SK-N-SH treated with all-trans-retinoic acid at 6 μM for 48 hours (cell line): ENCODE data around the gene CPNE5.

Experiments used
- ATAC-seq: fragments of 200-7000 bp; cut with Tn5 transposase; 3 replicates; pipeline ENCODE4 v1.9.1; 2020; ENCODE audit warnings: mild to moderate bottlenecking, moderate library complexity
- ARNTL ChIP-seq: fragments of 450-650 bp; formaldehyde crosslinking; IDR thresholded peaks from 2 replicates; pipeline ENCODE4 v1.5.0; 2020; ENCODE audit warnings: low read depth, mild to moderate bottlenecking, moderate library complexity, borderline replicate concordance
- BACH2 ChIP-seq: fragments of 250-450 bp; sonication (Bioruptor Pico); IDR thresholded peaks from 2 replicates; pipeline ENCODE4 v1.9.0; 2021; ENCODE audit warnings: mild to moderate bottlenecking, borderline replicate concordance
- CSDC2 ChIP-seq: fragments of 250-450 bp; sonication (Bioruptor Pico); IDR thresholded peaks from 2 replicates; pipeline ENCODE4 v1.5.0; 2020; ENCODE audit warnings: mild to moderate bottlenecking, moderate library complexity
- ESRRG ChIP-seq: fragments of 250-450 bp; sonication (Bioruptor Pico); IDR thresholded peaks from 2 replicates; pipeline ENCODE4 v1.6.1; 2021; ENCODE audit warnings: mild to moderate bottlenecking
- GLIS3 ChIP-seq: fragments of 250-450 bp; sonication (Bioruptor Pico); IDR thresholded peaks from 2 replicates; pipeline ENCODE4 v1.5.0; 2020; ENCODE audit warnings: mild to moderate bottlenecking, moderate library complexity
- ISL1 ChIP-seq: fragments of 250-450 bp; sonication (Bioruptor Pico); IDR thresholded peaks from 2 replicates; pipeline ENCODE4 v2.1.2; 2022; ENCODE audit warnings: mild to moderate bottlenecking, moderate library complexity
- OSR1 ChIP-seq: fragments of 250-450 bp; sonication (Bioruptor Pico); IDR thresholded peaks from 2 replicates; pipeline ENCODE4 v1.8.0; 2022; ENCODE audit warnings: moderate library complexity, mild to moderate bottlenecking, inconsistent platforms
- PPARA ChIP-seq: fragments of 250-450 bp; sonication (Bioruptor Pico); IDR thresholded peaks from 2 replicates; pipeline ENCODE4 v1.5.0; 2020; ENCODE audit warnings: mild to moderate bottlenecking, borderline replicate concordance
- RARB ChIP-seq: fragments of 250-450 bp; sonication (Bioruptor Pico); IDR thresholded peaks from 2 replicates; pipeline ENCODE4 v1.8.0; 2021; ENCODE audit warnings: mild to moderate bottlenecking, moderate library complexity
- SNAI2 ChIP-seq: fragments of 250-450 bp; sonication (Bioruptor Pico); IDR thresholded peaks from 2 replicates; pipeline ENCODE4 v1.5.0; 2020; ENCODE audit warnings: mild to moderate bottlenecking, moderate library complexity
- TCF4 ChIP-seq: fragments of 250-450 bp; sonication (Bioruptor Pico); IDR thresholded peaks from 2 replicates; pipeline ENCODE4 v1.8.0; 2021; ENCODE audit warnings: mild to moderate bottlenecking, moderate library complexity, borderline replicate concordance
- TOX ChIP-seq: fragments of 250-450 bp; sonication (Bioruptor Pico); IDR thresholded peaks from 2 replicates; pipeline ENCODE4 v1.8.0; 2021; ENCODE audit warnings: mild to moderate bottlenecking, moderate library complexity, borderline replicate concordance
- ZC3H10 ChIP-seq: fragments of 250-450 bp; sonication (Bioruptor Pico); IDR thresholded peaks from 2 replicates; pipeline ENCODE4 v1.5.1; 2021; ENCODE audit warnings: mild to moderate bottlenecking, moderate library complexity
- ZFP3 ChIP-seq: fragments of 250-450 bp; sonication (Bioruptor Pico); IDR thresholded peaks from 2 replicates; pipeline ENCODE4 v1.5.0; 2020; ENCODE audit warnings: mild to moderate bottlenecking, moderate library complexity
- ZFP30 ChIP-seq: fragments of 450-650 bp; formaldehyde crosslinking; IDR thresholded peaks from 2 replicates; pipeline ENCODE4 v1.5.0; 2022; ENCODE audit warnings: mild to moderate bottlenecking, moderate library complexity
- ZNF565 ChIP-seq: fragments of 450-650 bp; formaldehyde crosslinking; conservative IDR thresholded peaks from 2 replicates; pipeline ENCODE4 v1.5.0; 2020; ENCODE audit warnings: low read depth, mild to moderate bottlenecking, moderate library complexity
- ZNF70 ChIP-seq: fragments of 450-650 bp; formaldehyde crosslinking; IDR thresholded peaks from 2 replicates; pipeline ENCODE4 v1.5.0; 2020; ENCODE audit warnings: mild to moderate bottlenecking, moderate library complexity
- ZNF8 ChIP-seq: fragments of 450-650 bp; formaldehyde crosslinking; IDR thresholded peaks from 2 replicates; pipeline ENCODE4 v1.5.0; 2020; ENCODE audit warnings: mild to moderate bottlenecking, moderate library complexity
- TF ChIP-seq, protein P1 (sequence below): fragments of 250-450 bp; sonication (Bioruptor Pico); IDR thresholded peaks from 2 replicates; pipeline ENCODE4 v1.5.1; 2021; ENCODE audit warnings: mild to moderate bottlenecking, moderate library complexity
- TF ChIP-seq, protein P2 (sequence below): fragments of 250-450 bp; sonication (Bioruptor Pico); IDR thresholded peaks from 2 replicates; pipeline ENCODE4 v1.5.1; 2020; ENCODE audit warnings: low read depth, mild to moderate bottlenecking, moderate library complexity
- TF ChIP-seq, protein P3 (sequence below): fragments of 250-450 bp; sonication (Bioruptor Pico); IDR thresholded peaks from 2 replicates; pipeline ENCODE4 v1.5.0; 2020; ENCODE audit warnings: mild to moderate bottlenecking, moderate library complexity
- TF ChIP-seq, protein P4 (sequence below): fragments of 250-450 bp; sonication (Bioruptor Pico); IDR thresholded peaks from 2 replicates; pipeline ENCODE4 v1.8.0; 2021; ENCODE audit warnings: low read depth, mild to moderate bottlenecking, moderate library complexity, borderline replicate concordance

Gene CPNE5

DNA sequence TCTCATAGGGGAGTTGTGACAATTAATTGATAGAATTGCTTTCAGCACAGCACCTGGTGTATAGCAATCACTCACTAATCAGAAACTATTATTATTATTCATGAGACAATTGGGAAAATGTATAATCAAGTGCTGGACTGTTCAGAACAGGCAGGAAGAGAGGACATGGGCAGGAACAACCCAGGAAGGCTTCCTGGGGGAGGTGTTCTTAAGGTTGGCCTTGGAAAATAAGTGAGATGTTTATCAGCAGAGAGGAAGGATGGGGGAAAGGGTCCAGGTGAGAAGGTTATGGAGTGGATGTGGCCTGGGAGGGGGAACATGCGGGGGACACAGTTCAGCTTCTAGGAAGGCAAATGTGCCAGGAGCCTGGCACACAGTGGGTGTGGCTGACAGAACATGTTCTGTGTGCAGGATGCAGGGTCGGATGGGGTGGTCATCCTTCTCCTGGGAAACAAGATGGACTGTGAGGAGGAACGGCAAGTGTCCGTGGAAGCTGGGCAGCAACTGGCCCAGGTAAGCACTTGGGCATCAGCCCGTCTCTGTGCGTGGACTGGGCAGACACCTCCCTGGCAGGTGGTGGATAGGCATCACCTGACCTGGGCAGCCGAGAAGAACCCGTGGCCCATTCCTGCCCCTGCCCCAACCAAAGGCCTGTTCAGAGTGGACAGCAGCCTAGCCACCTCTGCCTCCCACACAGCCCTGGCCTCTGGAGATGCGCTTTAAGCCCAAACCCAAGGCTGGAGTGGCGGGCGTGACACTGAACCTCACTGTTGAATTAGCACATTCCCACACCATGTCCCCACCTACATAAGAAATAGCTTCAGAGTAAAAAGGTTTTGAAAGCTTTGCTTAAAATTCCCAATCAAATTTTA lies 110.7 kb downstream of the CPNE5 start:
- no peak for ATAC-seq
- TF ChIP-seq ARNTL (CRISPR knock-in tag) (no peak), ZFP3 (CRISPR knock-in tag) (no peak), ZFP30 (no peak), CSDC2 (no peak), ESRRG (CRISPR knock-in tag) (no peak), RARB (CRISPR knock-in tag) (no peak), OSR1 (CRISPR knock-in tag) (no peak), GLIS3 (CRISPR knock-in tag) (no peak), BACH2 (CRISPR knock-in tag) (no peak), ZNF70 (CRISPR knock-in tag) (no peak), SNAI2 (CRISPR knock-in tag) (no peak), PPARA (CRISPR knock-in tag) (no peak)
- TF ChIP-seq, protein P1, sequence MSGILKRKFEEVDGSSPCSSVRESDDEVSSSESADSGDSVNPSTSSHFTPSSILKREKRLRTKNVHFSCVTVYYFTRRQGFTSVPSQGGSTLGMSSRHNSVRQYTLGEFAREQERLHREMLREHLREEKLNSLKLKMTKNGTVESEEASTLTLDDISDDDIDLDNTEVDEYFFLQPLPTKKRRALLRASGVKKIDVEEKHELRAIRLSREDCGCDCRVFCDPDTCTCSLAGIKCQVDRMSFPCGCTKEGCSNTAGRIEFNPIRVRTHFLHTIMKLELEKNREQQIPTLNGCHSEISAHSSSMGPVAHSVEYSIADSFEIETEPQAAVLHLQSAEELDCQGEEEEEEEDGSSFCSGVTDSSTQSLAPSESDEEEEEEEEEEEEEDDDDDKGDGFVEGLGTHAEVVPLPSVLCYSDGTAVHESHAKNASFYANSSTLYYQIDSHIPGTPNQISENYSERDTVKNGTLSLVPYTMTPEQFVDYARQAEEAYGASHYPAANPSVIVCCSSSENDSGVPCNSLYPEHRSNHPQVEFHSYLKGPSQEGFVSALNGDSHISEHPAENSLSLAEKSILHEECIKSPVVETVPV (CRISPR knock-in tag) = no peak
- TF ChIP-seq, protein P2, sequence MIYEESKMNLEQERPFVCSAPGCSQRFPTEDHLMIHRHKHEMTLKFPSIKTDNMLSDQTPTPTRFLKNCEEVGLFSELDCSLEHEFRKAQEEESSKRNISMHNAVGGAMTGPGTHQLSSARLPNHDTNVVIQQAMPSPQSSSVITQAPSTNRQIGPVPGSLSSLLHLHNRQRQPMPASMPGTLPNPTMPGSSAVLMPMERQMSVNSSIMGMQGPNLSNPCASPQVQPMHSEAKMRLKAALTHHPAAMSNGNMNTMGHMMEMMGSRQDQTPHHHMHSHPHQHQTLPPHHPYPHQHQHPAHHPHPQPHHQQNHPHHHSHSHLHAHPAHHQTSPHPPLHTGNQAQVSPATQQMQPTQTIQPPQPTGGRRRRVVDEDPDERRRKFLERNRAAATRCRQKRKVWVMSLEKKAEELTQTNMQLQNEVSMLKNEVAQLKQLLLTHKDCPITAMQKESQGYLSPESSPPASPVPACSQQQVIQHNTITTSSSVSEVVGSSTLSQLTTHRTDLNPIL (CRISPR knock-in tag) = no peak
- TF ChIP-seq, protein P3, sequence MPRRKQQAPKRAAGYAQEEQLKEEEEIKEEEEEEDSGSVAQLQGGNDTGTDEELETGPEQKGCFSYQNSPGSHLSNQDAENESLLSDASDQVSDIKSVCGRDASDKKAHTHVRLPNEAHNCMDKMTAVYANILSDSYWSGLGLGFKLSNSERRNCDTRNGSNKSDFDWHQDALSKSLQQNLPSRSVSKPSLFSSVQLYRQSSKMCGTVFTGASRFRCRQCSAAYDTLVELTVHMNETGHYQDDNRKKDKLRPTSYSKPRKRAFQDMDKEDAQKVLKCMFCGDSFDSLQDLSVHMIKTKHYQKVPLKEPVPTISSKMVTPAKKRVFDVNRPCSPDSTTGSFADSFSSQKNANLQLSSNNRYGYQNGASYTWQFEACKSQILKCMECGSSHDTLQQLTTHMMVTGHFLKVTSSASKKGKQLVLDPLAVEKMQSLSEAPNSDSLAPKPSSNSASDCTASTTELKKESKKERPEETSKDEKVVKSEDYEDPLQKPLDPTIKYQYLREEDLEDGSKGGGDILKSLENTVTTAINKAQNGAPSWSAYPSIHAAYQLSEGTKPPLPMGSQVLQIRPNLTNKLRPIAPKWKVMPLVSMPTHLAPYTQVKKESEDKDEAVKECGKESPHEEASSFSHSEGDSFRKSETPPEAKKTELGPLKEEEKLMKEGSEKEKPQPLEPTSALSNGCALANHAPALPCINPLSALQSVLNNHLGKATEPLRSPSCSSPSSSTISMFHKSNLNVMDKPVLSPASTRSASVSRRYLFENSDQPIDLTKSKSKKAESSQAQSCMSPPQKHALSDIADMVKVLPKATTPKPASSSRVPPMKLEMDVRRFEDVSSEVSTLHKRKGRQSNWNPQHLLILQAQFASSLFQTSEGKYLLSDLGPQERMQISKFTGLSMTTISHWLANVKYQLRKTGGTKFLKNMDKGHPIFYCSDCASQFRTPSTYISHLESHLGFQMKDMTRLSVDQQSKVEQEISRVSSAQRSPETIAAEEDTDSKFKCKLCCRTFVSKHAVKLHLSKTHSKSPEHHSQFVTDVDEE (CRISPR knock-in tag) = no peak

DNA sequence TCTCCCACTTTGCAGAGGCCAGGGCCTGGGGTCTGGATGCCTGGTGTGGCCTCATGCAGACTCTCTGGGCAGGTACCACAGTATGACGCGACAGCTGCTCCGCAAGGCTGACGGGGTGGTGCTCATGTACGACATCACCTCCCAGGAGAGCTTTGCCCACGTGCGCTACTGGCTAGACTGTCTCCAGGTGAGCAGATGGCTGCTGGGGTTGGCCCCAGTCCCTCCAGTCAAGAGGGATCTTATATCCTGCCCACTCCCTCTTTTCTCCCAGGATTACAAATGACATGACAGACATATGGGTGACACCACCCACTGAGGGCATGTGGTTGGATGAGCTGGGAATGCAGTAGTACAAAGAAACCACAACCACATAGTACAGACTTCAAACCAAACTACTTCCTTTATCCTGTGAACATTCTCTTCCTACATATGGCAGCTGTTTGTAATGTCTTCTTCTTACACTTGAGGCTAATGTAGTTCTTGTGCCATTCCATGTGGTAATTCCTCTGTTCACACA lies 111.7 kb downstream of the CPNE5 start:
- TF ChIP-seq ZNF8 (CRISPR knock-in tag) = no peak
- no peak for TF ChIP-seq RARB (CRISPR knock-in tag)
- no peak for TF ChIP-seq BACH2 (CRISPR knock-in tag)
- no peak for TF ChIP-seq ZNF70 (CRISPR knock-in tag)
- no peak for TF ChIP-seq TCF4 (CRISPR knock-in tag)
- TF ChIP-seq SNAI2 (CRISPR knock-in tag) = no peak
- TF ChIP-seq, protein P1 (CRISPR knock-in tag) = no peak
- no peak for TF ChIP-seq ISL1 (CRISPR knock-in tag)
- ATAC-seq = no peak

DNA sequence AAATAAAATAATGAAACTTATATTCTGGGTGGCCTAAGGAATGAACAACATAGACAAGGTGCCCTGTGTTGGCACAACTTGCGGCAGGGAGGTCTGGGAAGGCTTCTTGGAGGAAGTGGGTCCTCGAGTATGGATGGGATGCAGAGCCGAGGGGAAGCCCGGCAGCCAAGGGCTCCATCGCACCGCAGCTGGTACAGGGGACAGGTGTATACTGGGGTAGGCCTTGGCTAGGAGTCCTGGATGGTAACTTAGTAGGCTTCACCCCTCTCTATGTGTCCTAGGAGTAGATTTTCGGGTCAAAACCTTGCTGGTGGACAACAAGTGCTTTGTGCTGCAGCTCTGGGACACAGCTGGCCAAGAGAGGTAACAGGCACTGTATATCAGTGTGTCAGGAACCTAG lies 113.7 kb downstream of the CPNE5 start:
- ATAC-seq = no peak
- no peak for TF ChIP-seq ZC3H10 (CRISPR knock-in tag)
- TF ChIP-seq, protein P1 (CRISPR knock-in tag) = no peak
- TF ChIP-seq TOX (CRISPR knock-in tag) = no peak
- no peak for TF ChIP-seq ZFP3 (CRISPR knock-in tag)
- no peak for TF ChIP-seq ZFP30
- TF ChIP-seq, protein P3 (CRISPR knock-in tag) = no peak
- no peak for TF ChIP-seq ZNF565 (CRISPR knock-in tag)
- TF ChIP-seq, protein P4, sequence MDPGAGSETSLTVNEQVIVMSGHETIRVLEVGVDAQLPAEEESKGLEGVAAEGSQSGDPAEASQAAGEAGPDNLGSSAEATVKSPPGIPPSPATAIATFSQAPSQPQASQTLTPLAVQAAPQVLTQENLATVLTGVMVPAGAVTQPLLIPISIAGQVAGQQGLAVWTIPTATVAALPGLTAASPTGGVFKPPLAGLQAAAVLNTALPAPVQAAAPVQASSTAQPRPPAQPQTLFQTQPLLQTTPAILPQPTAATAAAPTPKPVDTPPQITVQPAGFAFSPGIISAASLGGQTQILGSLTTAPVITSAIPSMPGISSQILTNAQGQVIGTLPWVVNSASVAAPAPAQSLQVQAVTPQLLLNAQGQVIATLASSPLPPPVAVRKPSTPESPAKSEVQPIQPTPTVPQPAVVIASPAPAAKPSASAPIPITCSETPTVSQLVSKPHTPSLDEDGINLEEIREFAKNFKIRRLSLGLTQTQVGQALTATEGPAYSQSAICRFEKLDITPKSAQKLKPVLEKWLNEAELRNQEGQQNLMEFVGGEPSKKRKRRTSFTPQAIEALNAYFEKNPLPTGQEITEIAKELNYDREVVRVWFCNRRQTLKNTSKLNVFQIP (CRISPR knock-in tag) = no peak
- TF ChIP-seq TCF4 (CRISPR knock-in tag) = no peak
- TF ChIP-seq RARB (CRISPR knock-in tag) = no peak
- no peak for TF ChIP-seq PPARA (CRISPR knock-in tag)
- no peak for TF ChIP-seq OSR1 (CRISPR knock-in tag)
